Transverse colon (tissue), 4 donors: ENCODE measurements around the gene PPIC.

Source experiments
- CTCF ChIP-seq, 5 experiments: fragments of 200-600 bp in 3 of 5; fragments of 450-650 bp in 2 of 5; sonication (generic) in 3 of 5; IDR thresholded peaks; 1 replicate in 2 of 5; 2 replicates in 3 of 5; pipeline ENCODE4 v1.5.1; 2016 to 2017; ENCODE audit warnings: antibody characterized with exemption in 5 of 5, inconsistent platforms in 3 of 5, mild to moderate bottlenecking in 2 of 5, moderate library complexity in 1 of 5
- POLR2A ChIP-seq: fragments of 450-650 bp; IDR thresholded peaks from one replicate; pipeline ENCODE4 v1.6.1; 2016; ENCODE audit warnings: antibody characterized with exemption, mild to moderate bottlenecking, moderate library complexity
- POLR2AphosphoS5 ChIP-seq, 3 donors: sonication (generic); formaldehyde crosslinking; IDR thresholded peaks; one replicate each; pipeline ENCODE4 v1.6.1; 2016; ENCODE audit warnings: antibody characterized with exemption in 3 of 3

DNA sequence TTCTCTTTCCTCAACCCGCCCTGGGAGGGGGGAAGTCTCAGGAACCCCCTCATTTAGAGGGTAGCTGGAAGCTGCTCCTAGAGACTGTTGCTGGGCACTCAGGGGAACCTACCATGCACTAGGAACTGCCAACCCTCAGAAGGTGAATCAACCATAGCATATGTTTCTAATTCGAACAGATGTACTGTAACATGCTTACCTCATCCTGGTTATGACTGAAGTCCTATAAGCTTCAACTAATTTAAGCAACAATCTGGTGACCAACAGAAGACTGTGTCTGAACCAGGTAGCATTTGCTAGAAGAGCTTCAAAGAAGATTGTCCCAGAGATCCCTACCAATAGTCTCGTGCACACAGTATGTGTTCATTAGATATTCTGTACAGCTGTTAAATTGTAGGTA, 46.8 kb upstream of the PPIC start:
- no peak for TF ChIP-seq POLR2AphosphoS5 (IDR thresholded peaks at IDR 0.05)
- no peak for TF ChIP-seq CTCF (IDR thresholded peaks at IDR 0.05)
- no peak for TF ChIP-seq POLR2A
